Fibroblast of lung (primary cell): Measurements from ENCODE around the gene CPA4. TPM values are rescaled to one million over a fixed set of nuclear protein-coding genes. Genes with fewer than 3 reads are reported as not detected.

Experiments
- DNase-seq, 2 donors: peaks; one replicate each; pipeline versions ENCODE4 v3.0.0 to v3.0.0-alpha.2; 2010; ENCODE audit warnings: low read depth in 2 of 2
- H2AFZ ChIP-seq: 2 replicates; pipeline ENCODE4 v1.5.1; 2012; ENCODE audit warnings: low read length, control low read depth, inconsistent platforms
- H3K27ac ChIP-seq: 2 replicates; pipeline ENCODE4 v1.5.1; 2011; ENCODE audit warnings: low read length, control low read depth; ENCODE audit not compliant: insufficient read depth
- H3K27me3 ChIP-seq: 2 replicates; pipeline ENCODE4 v1.5.1; 2011; ENCODE audit warnings: mild to moderate bottlenecking, low read length; ENCODE audit not compliant: control insufficient read depth, insufficient read depth
- H3K36me3 ChIP-seq: 2 replicates; pipeline ENCODE4 v1.5.1; 2011; ENCODE audit warnings: low read length; ENCODE audit not compliant: control insufficient read depth, insufficient read depth
- H3K4me1 ChIP-seq: 2 replicates; pipeline ENCODE4 v1.5.1; 2011; ENCODE audit warnings: low read length; ENCODE audit not compliant: control insufficient read depth, insufficient read depth; ENCODE audit errors: extremely low read depth
- H3K4me2 ChIP-seq: 2 replicates; pipeline ENCODE4 v1.5.1; 2011; ENCODE audit warnings: low read length, control low read depth; ENCODE audit not compliant: insufficient read depth; ENCODE audit errors: extremely low read depth
- H3K4me3 ChIP-seq, 4 experiments: fragments of 200-600 bp in 1 of 4; sonication (generic) in 1 of 4; replicated peaks in 1 of 4; 2 replicates each; pipeline ENCODE4 v1.5.1; 2011 to 2016; ENCODE audit warnings: low read length in 4 of 4, low read depth in 3 of 4, mild to moderate bottlenecking in 3 of 4, control low read depth in 2 of 4, inconsistent platforms in 1 of 4, mixed read lengths in 1 of 4; ENCODE audit not compliant: insufficient read depth in 1 of 4; ENCODE audit errors: control extremely low read depth in 1 of 4
- H3K79me2 ChIP-seq: 2 replicates; pipeline ENCODE4 v1.5.1; 2012; ENCODE audit warnings: mild to moderate bottlenecking, low read length, inconsistent platforms; ENCODE audit not compliant: control insufficient read depth, insufficient read depth
- H3K9ac ChIP-seq: 2 replicates; pipeline ENCODE4 v1.5.1; 2011; ENCODE audit warnings: mild to moderate bottlenecking, low read length, control low read depth; ENCODE audit not compliant: insufficient read depth
- H3K9me3 ChIP-seq: 2 replicates; pipeline ENCODE4 v1.5.1; 2012; ENCODE audit warnings: low read depth, low read length; ENCODE audit not compliant: control insufficient read depth, insufficient read depth
- H4K20me1 ChIP-seq: 2 replicates; pipeline ENCODE4 v1.5.1; 2011; ENCODE audit warnings: low read length; ENCODE audit not compliant: control insufficient read depth, insufficient read depth; ENCODE audit errors: extremely low read depth
- EZH2 ChIP-seq: IDR thresholded peaks from 2 replicates; pipeline ENCODE4 v1.5.1; 2012; ENCODE audit warnings: low read length, control low read depth, mild to moderate bottlenecking; ENCODE audit errors: missing control alignments
- polyA plus RNA-seq, 2 donors: library from polyadenylated mRNA; depleted of rRNA in 1 of 2; stranded (reverse) in 1 of 2; unstranded in 1 of 2; fragments of >200 nt; gene quantifications; 2 replicates each; pipeline ENCODE4 v1.2.1, GENCODE V29; 2011 to 2012; ENCODE audit warnings: missing spikeins in 1 of 2
- total RNA-seq: library from RNA; depleted of rRNA; stranded (reverse); fragments of >200 nt; gene quantifications from 2 replicates; pipeline ENCODE4 v1.2.1, GENCODE V29; 2014
- TF ChIP-seq, protein P1 (sequence below), 2 donors: IDR thresholded peaks in 1 of 2; conservative IDR thresholded peaks in 1 of 2; 1 replicate in 1 of 2; 2 replicates in 1 of 2; pipeline ENCODE4 v1.5.1; 2011 to 2012; ENCODE audit warnings: low read length in 2 of 2, control low read depth in 1 of 2, inconsistent platforms in 1 of 2, low read depth in 1 of 2, mild to moderate bottlenecking in 1 of 2

CPA4 gene
- total and polyA plus RNA-seq, 2 donors (not counting 1 experiment from before 2014, with no cell fraction given), result 6.4 to 48.3 TPM

DNA sequence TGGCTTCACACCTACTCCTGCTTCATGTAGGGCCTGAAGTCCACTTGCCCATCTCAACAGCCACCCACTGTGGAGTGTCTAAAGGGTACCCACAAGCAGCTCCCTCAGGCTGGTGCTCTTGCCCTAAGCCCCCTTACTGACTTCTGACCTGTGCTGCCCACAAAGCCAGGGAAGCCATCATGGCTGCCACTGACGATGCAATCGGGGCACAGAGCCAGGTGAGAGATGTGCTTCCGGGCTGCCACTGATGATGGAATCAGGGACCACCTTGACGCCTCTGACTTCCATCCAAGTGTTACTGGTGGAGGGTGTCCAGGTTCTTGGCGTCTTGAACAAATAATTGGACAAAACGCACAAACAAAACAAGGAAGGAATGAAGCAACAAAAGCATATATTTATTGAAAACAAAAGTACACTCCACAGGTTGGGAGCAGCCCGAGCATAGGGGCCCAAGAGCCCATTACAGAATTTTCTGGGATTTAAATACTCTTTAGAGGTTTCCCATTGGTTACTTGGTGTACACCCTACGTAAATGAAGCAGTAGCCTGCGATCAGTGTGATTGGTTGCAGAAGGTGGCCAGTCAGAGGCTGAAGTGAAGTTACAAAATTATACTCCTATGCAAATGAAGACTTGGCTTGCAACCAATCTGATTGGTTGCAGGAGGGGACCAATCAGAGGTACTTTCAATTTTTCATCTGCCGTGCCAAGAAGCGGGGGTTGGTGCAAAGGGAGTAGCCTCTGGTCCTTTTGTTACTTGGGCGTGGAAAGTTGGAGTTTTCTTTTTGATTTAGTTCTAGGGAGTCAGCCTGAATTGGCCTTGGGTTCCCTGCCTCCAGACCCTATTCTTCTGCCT, 21.8 kb upstream of the CPA4 start:
- no peaks in the 10 kb centered on the region for H3K27me3 ChIP-seq
- H3K9ac ChIP-seq, result no peak overlapping the region
- no peak for DNase-seq
- no peaks in the 10 kb centered on the region for H3K79me2 ChIP-seq
- no peak overlapping the region for H3K4me2 ChIP-seq
- H3K4me1 ChIP-seq, result peaks cover 5% of the 10 kb centered on the region
- H4K20me1 ChIP-seq, result no peaks in the 10 kb centered on the region
- no peaks in the 10 kb centered on the region for H3K9me3 ChIP-seq
- H3K36me3 ChIP-seq, result no peaks in the 10 kb centered on the region
- H2AFZ ChIP-seq, result peak overlapping the region; percentile 59
- no peak overlapping the region for H3K27ac ChIP-seq
- no peak overlapping the region for H3K4me3 ChIP-seq
- no peak for TF ChIP-seq EZH2
- TF ChIP-seq, protein P1, sequence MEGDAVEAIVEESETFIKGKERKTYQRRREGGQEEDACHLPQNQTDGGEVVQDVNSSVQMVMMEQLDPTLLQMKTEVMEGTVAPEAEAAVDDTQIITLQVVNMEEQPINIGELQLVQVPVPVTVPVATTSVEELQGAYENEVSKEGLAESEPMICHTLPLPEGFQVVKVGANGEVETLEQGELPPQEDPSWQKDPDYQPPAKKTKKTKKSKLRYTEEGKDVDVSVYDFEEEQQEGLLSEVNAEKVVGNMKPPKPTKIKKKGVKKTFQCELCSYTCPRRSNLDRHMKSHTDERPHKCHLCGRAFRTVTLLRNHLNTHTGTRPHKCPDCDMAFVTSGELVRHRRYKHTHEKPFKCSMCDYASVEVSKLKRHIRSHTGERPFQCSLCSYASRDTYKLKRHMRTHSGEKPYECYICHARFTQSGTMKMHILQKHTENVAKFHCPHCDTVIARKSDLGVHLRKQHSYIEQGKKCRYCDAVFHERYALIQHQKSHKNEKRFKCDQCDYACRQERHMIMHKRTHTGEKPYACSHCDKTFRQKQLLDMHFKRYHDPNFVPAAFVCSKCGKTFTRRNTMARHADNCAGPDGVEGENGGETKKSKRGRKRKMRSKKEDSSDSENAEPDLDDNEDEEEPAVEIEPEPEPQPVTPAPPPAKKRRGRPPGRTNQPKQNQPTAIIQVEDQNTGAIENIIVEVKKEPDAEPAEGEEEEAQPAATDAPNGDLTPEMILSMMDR (conservative IDR thresholded peaks at IDR 0.05 in 1 of 2, IDR thresholded peaks at IDR 0.05 in 1 of 2; ENCODE audit: low read depth in 1 of 2, low read length in 2 of 2), result no peak

DNA sequence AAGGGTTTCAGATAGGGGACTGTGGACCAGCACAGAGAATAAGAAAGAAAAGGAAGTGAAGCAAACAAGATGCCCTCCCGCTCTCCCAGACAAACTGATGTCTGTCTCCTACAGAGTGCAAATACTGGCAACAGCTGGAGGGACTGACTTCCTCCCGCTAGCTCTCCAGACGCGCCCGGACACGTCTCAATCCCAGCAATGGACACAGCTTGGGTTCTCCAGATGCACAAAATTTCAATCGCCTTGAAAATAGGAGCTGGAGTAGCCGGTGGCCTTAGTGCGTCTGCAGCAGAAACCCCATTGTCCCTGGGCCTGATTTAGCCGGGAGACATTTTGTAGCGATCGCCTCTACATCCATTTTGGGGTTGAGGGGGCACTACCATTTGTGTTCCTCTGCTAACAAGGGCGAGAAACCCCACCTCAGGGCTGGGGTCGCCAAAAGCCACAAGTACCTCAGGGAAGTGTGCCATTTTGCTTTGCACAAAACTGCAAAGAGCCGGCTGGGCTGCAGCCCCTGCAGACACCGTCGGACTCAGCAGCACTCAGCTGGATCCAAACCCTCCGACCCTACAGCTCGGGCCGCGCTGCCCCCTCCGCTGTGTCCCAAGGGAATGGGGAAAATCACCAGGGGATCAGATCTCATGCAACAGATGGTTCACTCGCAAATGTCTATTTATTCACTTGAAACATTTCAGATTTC, 20.4 kb upstream of the CPA4 start:
- Histone ChIP-seq H3K9me3 (no peaks in the 10 kb centered on the region), H3K36me3 (no peaks in the 10 kb centered on the region), H3K4me1 (peaks cover 8% of the 10 kb centered on the region), H3K9ac (no peak overlapping the region), H3K27ac (no peak overlapping the region), H3K79me2 (no peaks in the 10 kb centered on the region), H3K27me3 (no peaks in the 10 kb centered on the region), H3K4me3 (peak overlapping the region in 2 of 4 experiments; percentile 15 to 39), H4K20me1 (no peaks in the 10 kb centered on the region), H3K4me2 (peak overlapping the region; percentile 67), H2AFZ (peak overlapping the region; percentile 39)
- TF ChIP-seq, protein P1 (conservative IDR thresholded peaks at IDR 0.05 in 1 of 2, IDR thresholded peaks at IDR 0.05 in 1 of 2; ENCODE audit: low read depth in 1 of 2, low read length in 2 of 2), result no peak
- TF ChIP-seq EZH2, result no peak
- no peak for DNase-seq
